ENCODE measurements around the gene PACSIN2. TPM values are rescaled to one million over a fixed set of nuclear protein-coding genes. Genes with fewer than 3 reads are reported as not detected.

PACSIN2 gene
- total and polyA plus RNA-seq, 2 of the 13 experiments (the other 11 are each of a cell fraction or from before 2014, with no cell fraction given): 54.1 to 68.8 TPM

- TF ChIP-seq NFIC (IDR thresholded peaks at IDR 0.05; ENCODE audit: low read length) (no peak), PHF8 (CRISPR knock-in tag; IDR thresholded peaks at IDR 0.05) (no peak), MATR3 (CRISPR knock-in tag; IDR thresholded peaks at IDR 0.05) (no peak), PAX8 (CRISPR knock-in tag; IDR thresholded peaks at IDR 0.05; ENCODE audit: borderline replicate concordance) (no peak), ZNF776 (CRISPR knock-in tag; IDR thresholded peaks at IDR 0.05) (no peak), NR2F2 (IDR thresholded peaks at IDR 0.05; ENCODE audit: borderline replicate concordance, low read depth) (0 out of 2 replicates have a peak, but pooled peaks have one; percentile 17), ADNP (CRISPR knock-in tag; IDR thresholded peaks at IDR 0.05) (peak; percentile 95), RFX1 (IDR thresholded peaks at IDR 0.05) (no peak), PITX1 (CRISPR knock-in tag; IDR thresholded peaks at IDR 0.05) (peak; percentile 94), ZNF770 (CRISPR knock-in tag; IDR thresholded peaks at IDR 0.05) (0 out of 2 replicates have a peak, but pooled peaks have one; percentile 33), ZNF687 (CRISPR knock-in tag; IDR thresholded peaks at IDR 0.05) (peak; percentile 36; the same call in 1 of the 2 replicates), ARID4A (CRISPR knock-in tag; IDR thresholded peaks at IDR 0.05; ENCODE audit: borderline replicate concordance) (peak; percentile 38; the same call in 1 of the 2 replicates)
- TF ChIP-seq, protein P1, sequence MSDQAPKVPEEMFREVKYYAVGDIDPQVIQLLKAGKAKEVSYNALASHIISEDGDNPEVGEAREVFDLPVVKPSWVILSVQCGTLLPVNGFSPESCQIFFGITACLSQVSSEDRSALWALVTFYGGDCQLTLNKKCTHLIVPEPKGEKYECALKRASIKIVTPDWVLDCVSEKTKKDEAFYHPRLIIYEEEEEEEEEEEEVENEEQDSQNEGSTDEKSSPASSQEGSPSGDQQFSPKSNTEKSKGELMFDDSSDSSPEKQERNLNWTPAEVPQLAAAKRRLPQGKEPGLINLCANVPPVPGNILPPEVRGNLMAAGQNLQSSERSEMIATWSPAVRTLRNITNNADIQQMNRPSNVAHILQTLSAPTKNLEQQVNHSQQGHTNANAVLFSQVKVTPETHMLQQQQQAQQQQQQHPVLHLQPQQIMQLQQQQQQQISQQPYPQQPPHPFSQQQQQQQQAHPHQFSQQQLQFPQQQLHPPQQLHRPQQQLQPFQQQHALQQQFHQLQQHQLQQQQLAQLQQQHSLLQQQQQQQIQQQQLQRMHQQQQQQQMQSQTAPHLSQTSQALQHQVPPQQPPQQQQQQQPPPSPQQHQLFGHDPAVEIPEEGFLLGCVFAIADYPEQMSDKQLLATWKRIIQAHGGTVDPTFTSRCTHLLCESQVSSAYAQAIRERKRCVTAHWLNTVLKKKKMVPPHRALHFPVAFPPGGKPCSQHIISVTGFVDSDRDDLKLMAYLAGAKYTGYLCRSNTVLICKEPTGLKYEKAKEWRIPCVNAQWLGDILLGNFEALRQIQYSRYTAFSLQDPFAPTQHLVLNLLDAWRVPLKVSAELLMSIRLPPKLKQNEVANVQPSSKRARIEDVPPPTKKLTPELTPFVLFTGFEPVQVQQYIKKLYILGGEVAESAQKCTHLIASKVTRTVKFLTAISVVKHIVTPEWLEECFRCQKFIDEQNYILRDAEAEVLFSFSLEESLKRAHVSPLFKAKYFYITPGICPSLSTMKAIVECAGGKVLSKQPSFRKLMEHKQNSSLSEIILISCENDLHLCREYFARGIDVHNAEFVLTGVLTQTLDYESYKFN (CRISPR knock-in tag; conservative IDR thresholded peaks at IDR 0.05): 0 out of 2 replicates have a peak, but pooled peaks have one; percentile 13
- TF ChIP-seq, protein P2, sequence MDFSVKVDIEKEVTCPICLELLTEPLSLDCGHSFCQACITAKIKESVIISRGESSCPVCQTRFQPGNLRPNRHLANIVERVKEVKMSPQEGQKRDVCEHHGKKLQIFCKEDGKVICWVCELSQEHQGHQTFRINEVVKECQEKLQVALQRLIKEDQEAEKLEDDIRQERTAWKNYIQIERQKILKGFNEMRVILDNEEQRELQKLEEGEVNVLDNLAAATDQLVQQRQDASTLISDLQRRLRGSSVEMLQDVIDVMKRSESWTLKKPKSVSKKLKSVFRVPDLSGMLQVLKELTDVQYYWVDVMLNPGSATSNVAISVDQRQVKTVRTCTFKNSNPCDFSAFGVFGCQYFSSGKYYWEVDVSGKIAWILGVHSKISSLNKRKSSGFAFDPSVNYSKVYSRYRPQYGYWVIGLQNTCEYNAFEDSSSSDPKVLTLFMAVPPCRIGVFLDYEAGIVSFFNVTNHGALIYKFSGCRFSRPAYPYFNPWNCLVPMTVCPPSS (IDR thresholded peaks at IDR 0.05): no peak
These were observed 32.7 kb upstream of the PACSIN2 start (continued) for GRCh38 chr22:43047605-43048004.
